Activated CD8-positive, alpha-beta memory T cell treated with anti-CD3 and anti-CD28 coated beads, Interleukin-2, amount 50 U/mL, for 24 hours (primary cell): ENCODE data around the gene MMUT.
"Not testable (repeated sequence)": the region's sequence is repeated elsewhere in the genome, so short reads cannot be mapped to it uniquely, and the experiment has no call there.

ENCODE experiments used
- DNase-seq: peaks from one replicate; pipeline ENCODE4 v3.0.0-alpha.2; 2020; ENCODE audit errors: extremely low read depth

Gene MMUT

DNA sequence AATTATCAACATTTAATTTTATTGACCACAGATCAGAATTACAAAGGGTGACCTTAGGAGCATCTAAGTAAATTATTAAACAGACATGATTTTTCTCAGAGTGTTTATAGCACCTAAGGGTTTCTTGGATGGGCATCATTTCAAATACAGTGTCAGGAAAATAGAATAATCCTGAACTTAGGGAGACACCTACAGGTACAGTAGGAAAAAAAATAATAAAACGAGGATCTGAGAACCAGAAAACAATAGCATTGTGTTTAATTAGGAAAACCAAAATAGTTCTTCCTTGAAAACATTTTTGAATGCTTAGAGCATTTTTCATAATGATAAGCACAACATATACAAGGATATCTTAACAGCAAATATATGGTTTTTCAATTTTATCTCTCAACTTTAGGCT is 39.2 kb downstream of the MMUT start:
- no peak for DNase-seq

DNA sequence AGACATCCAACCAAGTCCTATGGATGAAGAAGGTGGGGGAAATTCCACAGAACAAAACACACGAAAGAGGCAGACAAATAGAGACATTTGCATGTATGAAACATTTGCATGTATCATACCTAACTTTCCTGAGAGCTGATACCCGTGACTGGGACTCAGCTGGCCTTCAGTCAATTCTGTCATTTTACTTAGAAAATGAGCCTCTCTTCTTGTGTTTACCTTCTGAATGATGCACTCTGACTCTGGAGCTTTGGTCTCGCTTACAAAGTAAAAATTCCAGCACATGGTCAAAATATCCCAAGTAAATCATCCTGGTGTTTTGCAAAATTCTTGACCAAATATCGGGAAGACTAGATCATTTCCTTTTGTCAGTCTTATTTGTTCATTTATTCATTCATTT is 46.9 kb downstream of the MMUT start:
- no peak for DNase-seq

- DNase-seq = no peak
These were observed 47.7 kb downstream of the MMUT start for GRCh38 chr6:49415358-49415757.

- no peak for DNase-seq
These were observed 52.5 kb downstream of the MMUT start for GRCh38 chr6:49410564-49410963.

- peak; percentile 28 for DNase-seq
These were observed 53.0 kb downstream of the MMUT start for GRCh38 chr6:49409951-49410542.

GRCh38 chr6:49406250-49406970 is 56.6 kb downstream of the MMUT start:
- DNase-seq = no peak

- no peak for DNase-seq
These were observed 62.0 kb downstream of the MMUT start for GRCh38 chr6:49401063-49401462.

- not testable (repeated sequence) for DNase-seq
These were observed 76.2 kb downstream of the MMUT start for GRCh38 chr6:49386667-49387508.

DNA sequence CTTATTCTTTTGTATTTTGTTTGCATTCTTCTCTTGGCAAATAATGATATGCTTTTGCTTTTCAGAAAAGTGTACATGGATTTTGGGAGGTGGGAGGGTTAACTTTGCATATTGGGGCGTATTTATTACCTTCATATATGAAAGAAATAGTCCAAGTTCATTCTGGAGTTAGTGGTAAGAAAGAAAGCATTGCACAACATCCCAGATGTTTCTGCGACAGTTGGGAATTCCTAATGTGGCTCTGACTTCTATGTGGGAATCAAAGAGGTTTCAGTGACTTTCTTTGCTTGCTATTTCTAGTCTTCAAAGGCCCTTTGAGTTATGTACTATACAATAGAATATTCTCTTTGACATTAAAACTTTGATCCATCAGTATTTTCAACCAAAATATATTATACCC is 78.1 kb downstream of the MMUT start:
- DNase-seq = no peak
